Measurements from ENCODE around the gene CCDC92B. TPM values are rescaled to one million over a fixed set of nuclear protein-coding genes. Genes with fewer than 3 reads are reported as not detected.

Gene CCDC92B
- total RNA-seq, 4 donors from 2014 or later, result 0.15 to 0.57 (median 0.35) TPM; not detected in 1

DNA sequence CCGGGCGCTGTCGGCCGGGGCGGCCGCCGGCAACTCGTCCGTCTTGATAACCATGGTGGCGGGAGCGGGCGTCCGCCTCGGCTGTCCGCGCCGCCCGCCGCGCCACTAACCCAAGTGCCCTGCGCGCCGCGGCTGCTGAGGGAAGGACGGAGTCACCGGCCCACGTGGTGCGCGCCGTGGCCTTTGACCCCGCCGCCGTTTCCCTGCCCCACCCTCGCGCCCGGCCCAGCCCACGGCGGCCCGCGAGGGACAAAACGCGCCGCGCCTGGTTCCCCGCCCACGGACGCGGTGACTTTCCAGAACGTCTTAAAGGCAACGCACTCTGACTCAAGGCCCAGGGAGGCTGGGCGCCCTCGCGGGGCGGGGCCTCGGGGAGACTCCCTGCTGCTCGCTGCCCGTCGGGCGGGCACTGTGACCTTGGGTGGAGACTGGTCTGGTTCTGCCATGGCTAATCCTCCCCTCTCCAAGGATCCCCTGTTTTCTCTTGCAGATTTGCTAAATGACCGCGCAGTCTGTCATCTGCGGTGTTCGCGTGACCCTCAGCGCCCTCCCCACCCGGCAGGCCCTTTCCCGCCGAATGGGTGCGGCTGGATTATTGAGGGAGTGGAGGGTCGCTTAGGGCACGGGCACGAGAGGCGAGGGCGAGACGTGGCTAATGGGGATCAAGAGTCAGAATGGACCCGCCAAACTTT, 37.7 kb downstream of the CCDC92B start, which contains the start of gene CLUH:
Gene CLUH, minus strand, starts transcription at position 157 of the 692 bp plus-strand sequence. Its CDS starts 103 bp downstream, at position 54.
- intact Hi-C loops (cut with DNase I), result no loop called here
- Histone ChIP-seq H3K9me3 (no peaks in the 10 kb centered on the region), H3K4me1 (peaks cover 48 to 66% (median 54%) of the 10 kb centered on the region in 3 donors), H3K27ac (peak within 1 kb of the TSS; percentile 91 to 96 (median 92)), H3K36me3 (peaks cover 0 to 3% (median 0%) of the 10 kb centered on the region in 3 donors), H3K27me3 (no peaks in the 10 kb centered on the region), H3K4me3 (peak within 1 kb of the TSS; percentile 84 to 99 (median 94))
- DNase-seq, result peak; percentile 70
- 20% methylated on average over 1 of the region's 76 CpGs; no CpG with 5 or more reads in 1 of the 2 donors for WGBS, 2 donors
- TF ChIP-seq POLR2A (IDR thresholded peaks at IDR 0.05), result peak in 3 of 4 donors; percentile 62 to 81 (median 79)
- TF ChIP-seq, protein P1, sequence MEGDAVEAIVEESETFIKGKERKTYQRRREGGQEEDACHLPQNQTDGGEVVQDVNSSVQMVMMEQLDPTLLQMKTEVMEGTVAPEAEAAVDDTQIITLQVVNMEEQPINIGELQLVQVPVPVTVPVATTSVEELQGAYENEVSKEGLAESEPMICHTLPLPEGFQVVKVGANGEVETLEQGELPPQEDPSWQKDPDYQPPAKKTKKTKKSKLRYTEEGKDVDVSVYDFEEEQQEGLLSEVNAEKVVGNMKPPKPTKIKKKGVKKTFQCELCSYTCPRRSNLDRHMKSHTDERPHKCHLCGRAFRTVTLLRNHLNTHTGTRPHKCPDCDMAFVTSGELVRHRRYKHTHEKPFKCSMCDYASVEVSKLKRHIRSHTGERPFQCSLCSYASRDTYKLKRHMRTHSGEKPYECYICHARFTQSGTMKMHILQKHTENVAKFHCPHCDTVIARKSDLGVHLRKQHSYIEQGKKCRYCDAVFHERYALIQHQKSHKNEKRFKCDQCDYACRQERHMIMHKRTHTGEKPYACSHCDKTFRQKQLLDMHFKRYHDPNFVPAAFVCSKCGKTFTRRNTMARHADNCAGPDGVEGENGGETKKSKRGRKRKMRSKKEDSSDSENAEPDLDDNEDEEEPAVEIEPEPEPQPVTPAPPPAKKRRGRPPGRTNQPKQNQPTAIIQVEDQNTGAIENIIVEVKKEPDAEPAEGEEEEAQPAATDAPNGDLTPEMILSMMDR (IDR thresholded peaks at IDR 0.05), result no peak

DNA sequence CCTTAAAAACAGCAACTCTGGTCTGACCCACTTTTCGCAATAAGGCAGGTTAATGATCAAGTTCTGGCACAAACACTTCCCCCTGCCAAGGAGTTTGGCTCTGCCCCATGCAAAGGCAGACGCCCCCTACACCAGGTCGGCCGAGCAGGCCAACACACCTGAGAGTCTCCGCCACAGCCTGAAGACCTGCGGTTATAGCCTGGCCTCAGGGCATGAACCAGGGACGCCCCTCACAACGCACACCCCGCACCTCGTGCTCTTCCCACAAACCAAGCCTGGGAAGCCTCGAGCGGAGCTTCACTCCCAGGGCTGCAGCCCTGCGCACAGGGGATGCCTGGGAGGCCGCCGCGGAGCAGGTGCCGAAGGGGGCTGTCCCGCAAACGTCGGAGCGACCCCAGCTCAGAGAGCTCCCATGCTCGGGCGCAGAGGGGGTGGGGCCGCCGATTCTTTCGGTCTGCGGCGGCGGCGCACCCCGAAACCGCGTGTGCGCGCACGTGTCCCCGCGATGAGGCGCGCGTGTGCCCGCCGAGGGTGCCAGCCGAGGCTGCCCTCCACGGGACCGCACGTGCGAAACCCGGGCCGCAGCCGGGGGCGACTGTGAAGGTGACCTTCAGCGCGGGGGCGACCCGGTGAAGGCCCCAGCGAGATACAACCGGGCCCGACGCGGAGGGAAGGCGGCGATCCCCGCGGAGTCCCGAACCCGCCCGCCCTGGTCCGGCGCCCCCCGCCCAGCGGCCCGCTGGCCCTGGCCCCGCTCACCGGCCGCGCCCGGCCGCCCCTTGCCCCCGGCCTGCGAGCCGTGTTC, 38.4 kb downstream of the CCDC92B start:
- H3K4me3 ChIP-seq, result peak overlapping the region; percentile 84 to 99 (median 94)
- intact Hi-C loops (cut with DNase I), result no loop called here
- no peak for DNase-seq
- TF ChIP-seq, protein P1 (IDR thresholded peaks at IDR 0.05), result no peak
- TF ChIP-seq POLR2A (IDR thresholded peaks at IDR 0.05), result no peak
- no peaks in the 10 kb centered on the region for H3K27me3 ChIP-seq
- peaks cover 0 to 3% (median 0%) of the 10 kb centered on the region in 3 donors for H3K36me3 ChIP-seq
- H3K27ac ChIP-seq, result peak overlapping the region; percentile 91 to 96 (median 92)
- H3K9me3 ChIP-seq, result no peaks in the 10 kb centered on the region
- peaks cover 48 to 74% (median 57%) of the 10 kb centered on the region in 3 donors for H3K4me1 ChIP-seq
- WGBS, 2 donors, result 1 to 13% methylated on average over 1 to 39 of the region's 82 CpGs

DNA sequence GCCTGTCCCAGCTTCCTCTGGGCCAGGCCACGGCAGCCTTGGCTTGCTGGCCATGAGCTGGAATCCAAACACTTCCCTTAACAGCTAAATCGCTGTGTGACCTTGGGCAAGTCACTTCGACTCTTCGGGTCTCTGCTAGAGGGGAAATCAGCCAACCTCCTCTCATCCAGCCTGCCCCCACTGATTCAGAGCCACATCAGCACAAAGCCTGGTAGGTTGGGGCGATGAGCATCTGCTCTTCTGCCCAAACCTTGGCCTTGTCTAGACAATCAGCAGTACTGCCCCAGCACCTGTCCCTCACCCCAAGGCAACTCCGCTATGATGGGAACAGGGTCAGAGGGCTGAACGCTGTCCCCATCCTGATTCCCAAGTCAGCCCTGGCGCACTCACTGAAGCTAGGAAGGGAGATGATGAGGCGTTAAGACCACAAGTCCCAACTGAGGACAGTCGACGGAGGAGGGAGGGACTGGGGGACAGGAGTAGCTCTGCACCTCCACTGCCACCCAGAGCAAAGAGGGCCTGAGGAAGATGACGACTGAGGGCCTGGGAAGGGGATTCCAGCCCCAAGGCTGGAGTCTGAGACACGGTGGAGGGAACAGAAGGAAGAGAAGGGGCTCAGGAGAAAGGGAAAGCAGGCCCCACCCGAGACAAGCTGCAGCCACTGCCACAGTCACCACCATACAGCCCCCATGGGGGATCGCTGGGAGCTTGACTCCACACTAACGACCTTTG, 39.2 kb downstream of the CCDC92B start:
- no peak for TF ChIP-seq POLR2A (IDR thresholded peaks at IDR 0.05)
- TF ChIP-seq, protein P1 (IDR thresholded peaks at IDR 0.05), result no peak
- peak overlapping the region; percentile 84 to 99 (median 94) for H3K4me3 ChIP-seq
- WGBS, 2 donors, result 10 to 14% methylated on average over 6 to 13 of the region's 16 CpGs
- intact Hi-C loops (cut with DNase I), result no loop called here
- H3K4me1 ChIP-seq, result peaks cover 48 to 81% (median 57%) of the 10 kb centered on the region in 3 donors
- peaks cover 0 to 11% (median 0%) of the 10 kb centered on the region in 3 donors for H3K36me3 ChIP-seq
- no peak for DNase-seq
- H3K9me3 ChIP-seq, result no peaks in the 10 kb centered on the region
- no peaks in the 10 kb centered on the region for H3K27me3 ChIP-seq
- H3K27ac ChIP-seq, result peak overlapping the region; percentile 91 to 96 (median 92)

- no peaks in the 10 kb centered on the region for H3K27me3 ChIP-seq
- TF ChIP-seq, protein P1 (IDR thresholded peaks at IDR 0.05), result no peak
- TF ChIP-seq POLR2A (IDR thresholded peaks at IDR 0.05), result peak in 1 of 4 donors; percentile 36
- H3K9me3 ChIP-seq, result no peaks in the 10 kb centered on the region
- DNase-seq, result no peak
- peak overlapping the region; percentile 91 to 96 (median 92) for H3K27ac ChIP-seq
- peaks cover 48 to 90% (median 57%) of the 10 kb centered on the region in 3 donors for H3K4me1 ChIP-seq
- 19 to 33% methylated on average over 1 to 8 of the region's 10 CpGs for WGBS, 2 donors
- H3K36me3 ChIP-seq, result peaks cover 0 to 21% (median 0%) of the 10 kb centered on the region in 3 donors
- intact Hi-C loops (cut with DNase I), result no loop called here
- H3K4me3 ChIP-seq, result peak overlapping the region; percentile 84 to 99 (median 94)
Observed at GRCh38 chr17:2709183-2709661, 40.2 kb downstream of the CCDC92B start.

Measured in esophagus squamous epithelium (tissue), 5 donors.